Measurements from ENCODE around the gene TDRD12. TPM values are rescaled to one million over a fixed set of nuclear protein-coding genes. Genes with fewer than 3 reads are reported as not detected.

TDRD12 gene
- total and polyA plus RNA-seq, 2 donors (not counting 1 experiment from before 2014, with no cell fraction given), result 0.17 TPM; not detected in 1

- no peak overlapping the region for H2AFZ ChIP-seq (ENCODE audit: low read length)
- no peaks in the 10 kb centered on the region for H3K79me2 ChIP-seq (ENCODE audit: control insufficient read depth, insufficient read depth, low read length)
- TF ChIP-seq CTCF (conservative IDR thresholded peaks at IDR 0.05 in 1 of 2, IDR thresholded peaks at IDR 0.05 in 1 of 2; ENCODE audit: low read depth in 1 of 2, low read length in 2 of 2), result no peak
- TF ChIP-seq EZH2 (IDR thresholded peaks at IDR 0.05; ENCODE audit: low read length, missing control alignments), result no peak
- H3K4me1 ChIP-seq (ENCODE audit: control insufficient read depth, extremely low read depth, insufficient read depth, low read length), result no peaks in the 10 kb centered on the region
- H3K9me3 ChIP-seq (ENCODE audit: control insufficient read depth, insufficient read depth, low read depth, low read length), result no peaks in the 10 kb centered on the region
- H3K4me3 ChIP-seq (replicated peaks in 1 of 4; ENCODE audit: control extremely low read depth in 1 of 4, insufficient read depth in 1 of 4, low read depth in 3 of 4, low read length in 4 of 4), result no peak overlapping the region
- H3K27ac ChIP-seq (ENCODE audit: insufficient read depth, low read length), result no peak overlapping the region
- H4K20me1 ChIP-seq (ENCODE audit: control insufficient read depth, extremely low read depth, insufficient read depth, low read length), result no peaks in the 10 kb centered on the region
- no peaks in the 10 kb centered on the region for H3K27me3 ChIP-seq (ENCODE audit: control insufficient read depth, insufficient read depth, low read length)
- H3K9ac ChIP-seq (ENCODE audit: insufficient read depth, low read length), result no peak overlapping the region
- no peak for DNase-seq (ENCODE audit: low read depth in 2 of 2)
- no peak overlapping the region for H3K4me2 ChIP-seq (ENCODE audit: extremely low read depth, insufficient read depth, low read length)
- H3K36me3 ChIP-seq (ENCODE audit: control insufficient read depth, insufficient read depth, low read length), result peaks cover 3% of the 10 kb centered on the region
Measured at GRCh38 chr19:32720936-32721250, 1.3 kb downstream of the TDRD12 start.

DNA sequence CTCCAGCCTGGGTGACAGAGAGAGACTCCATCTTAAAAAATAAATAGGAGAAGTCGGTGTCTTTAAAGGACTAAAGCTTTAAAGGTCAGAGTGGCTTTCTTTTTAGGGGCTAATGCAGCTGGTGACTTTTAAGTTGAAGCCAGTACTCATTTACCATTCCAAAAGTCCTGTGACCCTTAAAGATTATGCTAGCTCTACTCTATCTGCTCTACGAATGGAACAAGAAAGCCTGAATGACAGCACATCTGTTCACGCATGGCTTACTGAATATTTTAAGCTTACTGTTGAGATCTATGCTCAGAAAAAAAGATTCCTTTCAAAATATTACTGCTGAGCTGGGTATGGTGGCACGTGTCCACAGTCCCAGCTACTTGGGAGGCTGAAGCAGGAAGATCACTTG lies 16.4 kb downstream of the TDRD12 start:
- Histone ChIP-seq H2AFZ (ENCODE audit: low read length) (no peak overlapping the region), H3K27ac (ENCODE audit: insufficient read depth, low read length) (no peak overlapping the region), H3K79me2 (ENCODE audit: control insufficient read depth, insufficient read depth, low read length) (no peaks in the 10 kb centered on the region), H3K27me3 (ENCODE audit: control insufficient read depth, insufficient read depth, low read length) (no peaks in the 10 kb centered on the region), H3K9ac (ENCODE audit: insufficient read depth, low read length) (no peak overlapping the region), H3K36me3 (ENCODE audit: control insufficient read depth, insufficient read depth, low read length) (no peaks in the 10 kb centered on the region), H3K4me3 (replicated peaks in 1 of 4; ENCODE audit: control extremely low read depth in 1 of 4, insufficient read depth in 1 of 4, low read depth in 3 of 4, low read length in 4 of 4) (no peak overlapping the region), H3K9me3 (ENCODE audit: control insufficient read depth, insufficient read depth, low read depth, low read length) (no peaks in the 10 kb centered on the region), H3K4me1 (ENCODE audit: control insufficient read depth, extremely low read depth, insufficient read depth, low read length) (no peaks in the 10 kb centered on the region), H4K20me1 (ENCODE audit: control insufficient read depth, extremely low read depth, insufficient read depth, low read length) (no peaks in the 10 kb centered on the region), H3K4me2 (ENCODE audit: extremely low read depth, insufficient read depth, low read length) (no peak overlapping the region)
- no peak for DNase-seq (ENCODE audit: low read depth in 2 of 2)
- TF ChIP-seq EZH2 (IDR thresholded peaks at IDR 0.05; ENCODE audit: low read length, missing control alignments) (no peak), CTCF (conservative IDR thresholded peaks at IDR 0.05 in 1 of 2, IDR thresholded peaks at IDR 0.05 in 1 of 2; ENCODE audit: low read depth in 1 of 2, low read length in 2 of 2) (no peak)

GRCh38 chr19:32743021-32743420 lies 23.5 kb downstream of the TDRD12 start:
- no peak overlapping the region for H2AFZ ChIP-seq (ENCODE audit: low read length)
- DNase-seq (ENCODE audit: low read depth in 2 of 2), result no peak
- no peaks in the 10 kb centered on the region for H3K79me2 ChIP-seq (ENCODE audit: control insufficient read depth, insufficient read depth, low read length)
- no peak overlapping the region for H3K9ac ChIP-seq (ENCODE audit: insufficient read depth, low read length)
- no peaks in the 10 kb centered on the region for H3K27me3 ChIP-seq (ENCODE audit: control insufficient read depth, insufficient read depth, low read length)
- H4K20me1 ChIP-seq (ENCODE audit: control insufficient read depth, extremely low read depth, insufficient read depth, low read length), result no peaks in the 10 kb centered on the region
- H3K4me1 ChIP-seq (ENCODE audit: control insufficient read depth, extremely low read depth, insufficient read depth, low read length), result no peaks in the 10 kb centered on the region
- no peak overlapping the region for H3K27ac ChIP-seq (ENCODE audit: insufficient read depth, low read length)
- no peaks in the 10 kb centered on the region for H3K9me3 ChIP-seq (ENCODE audit: control insufficient read depth, insufficient read depth, low read depth, low read length)
- no peak overlapping the region for H3K4me3 ChIP-seq (replicated peaks in 1 of 4; ENCODE audit: control extremely low read depth in 1 of 4, insufficient read depth in 1 of 4, low read depth in 3 of 4, low read length in 4 of 4)
- no peak overlapping the region for H3K4me2 ChIP-seq (ENCODE audit: extremely low read depth, insufficient read depth, low read length)
- H3K36me3 ChIP-seq (ENCODE audit: control insufficient read depth, insufficient read depth, low read length), result no peaks in the 10 kb centered on the region
- TF ChIP-seq EZH2 (IDR thresholded peaks at IDR 0.05; ENCODE audit: low read length, missing control alignments), result no peak
- TF ChIP-seq CTCF (conservative IDR thresholded peaks at IDR 0.05 in 1 of 2, IDR thresholded peaks at IDR 0.05 in 1 of 2; ENCODE audit: low read depth in 1 of 2, low read length in 2 of 2), result no peak

All from fibroblast of lung (primary cell).